T47D (cell line): ENCODE measurements around the gene SYT9.

Experiments used
- DNase-seq, 2 experiments: peaks; one replicate each; pipeline versions ENCODE4 v3.0.0 to v3.0.0-alpha.2; 2011 to 2012; ENCODE audit warnings: low read depth in 1 of 2, low spot score in 1 of 2
- JUND ChIP-seq: IDR thresholded peaks from 2 replicates; pipeline ENCODE4 v1.6.1; 2012; ENCODE audit warnings: low read depth
- in situ Hi-C: cut with HindIII; loops from 2 replicates; pipeline ENCODE4 v1.10.0; 2016; ENCODE audit warnings: low sequenced_read_pairs, low pct_unique_long_range_greater_than_20kb

Gene SYT9

DNA sequence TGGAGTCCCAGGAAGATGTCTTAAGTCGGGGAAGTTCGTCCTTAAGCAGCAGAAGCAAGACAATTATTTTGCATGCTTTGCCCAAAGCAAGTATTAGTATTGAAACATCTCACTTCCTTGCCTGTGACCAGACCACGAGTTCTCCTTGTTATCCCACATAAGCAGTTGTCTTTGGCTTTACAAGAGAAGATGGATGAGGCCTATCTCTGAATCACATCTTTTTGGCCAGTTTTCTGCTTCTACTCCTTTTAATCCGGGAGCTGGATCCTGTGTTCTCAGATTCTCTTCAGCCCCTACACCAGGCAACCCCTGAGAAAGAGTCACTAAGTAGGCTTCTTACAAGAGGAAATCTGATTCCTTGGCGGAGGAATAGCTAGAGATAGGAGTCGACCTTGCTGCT lies 2.1 kb downstream of the SYT9 start:
- no peak for DNase-seq
- in situ Hi-C loops: no loop called here
- TF ChIP-seq JUND: no peak

- DNase-seq: no peak
- in situ Hi-C loops: no loop called here
- TF ChIP-seq JUND: no peak
These were observed 3.1 kb downstream of the SYT9 start for GRCh38 chr11:7254731-7255291.

DNA sequence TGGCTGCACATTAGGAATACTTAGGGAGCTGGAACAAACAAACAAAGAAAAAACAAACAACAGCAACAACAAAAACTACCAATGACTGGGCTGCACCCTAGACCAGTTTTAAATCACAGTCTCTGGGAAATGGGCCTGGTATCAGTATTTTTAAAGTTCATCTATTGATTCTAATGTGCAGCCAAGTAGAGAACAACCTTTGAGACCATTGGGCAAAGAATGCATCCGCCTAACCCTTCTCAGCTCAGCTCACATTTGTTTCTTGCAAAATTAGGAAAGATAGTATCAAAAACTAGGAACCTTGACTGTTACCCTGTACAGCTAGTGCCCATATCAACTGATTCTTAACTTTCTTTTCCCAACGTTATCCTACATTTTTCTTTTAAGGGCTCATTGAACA lies 5.2 kb downstream of the SYT9 start:
- no peak for DNase-seq
- no peak for TF ChIP-seq JUND
- in situ Hi-C loops: no loop called here

GRCh38 chr11:7257724-7258123 lies 6.0 kb downstream of the SYT9 start:
- DNase-seq: no peak
- TF ChIP-seq JUND: no peak
- in situ Hi-C loops: no loop called here

- in situ Hi-C loops: no loop called here
- DNase-seq: no peak
- TF ChIP-seq JUND: no peak
These were observed 9.9 kb downstream of the SYT9 start for GRCh38 chr11:7261578-7261977.

GRCh38 chr11:7262672-7263071 lies 11.0 kb downstream of the SYT9 start:
- in situ Hi-C loops: no loop called here
- TF ChIP-seq JUND: no peak
- DNase-seq: no peak

GRCh38 chr11:7263842-7264241 lies 12.1 kb downstream of the SYT9 start:
- no peak for TF ChIP-seq JUND
- no peak for DNase-seq
- in situ Hi-C loops: no loop called here

DNA sequence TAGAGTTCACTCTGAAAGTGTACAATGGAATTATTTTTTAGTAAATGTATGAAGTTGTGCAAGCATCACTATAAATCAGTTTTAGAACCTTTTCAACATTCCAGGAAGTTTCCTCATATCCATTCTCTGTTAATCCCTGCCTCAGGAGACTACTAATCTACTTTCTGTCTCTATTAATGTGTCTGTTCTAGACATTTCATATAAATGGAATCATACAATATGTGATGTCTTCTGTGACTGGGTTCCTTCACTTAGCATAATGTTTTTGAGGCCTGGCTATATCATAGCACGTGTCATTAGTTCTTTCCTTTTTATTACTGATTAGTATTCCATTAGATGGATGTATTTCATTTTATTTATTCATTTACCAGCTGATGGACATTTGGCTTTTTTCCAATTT lies 17.1 kb downstream of the SYT9 start:
- TF ChIP-seq JUND: no peak
- DNase-seq: no peak
- in situ Hi-C loops: no loop called here

DNA sequence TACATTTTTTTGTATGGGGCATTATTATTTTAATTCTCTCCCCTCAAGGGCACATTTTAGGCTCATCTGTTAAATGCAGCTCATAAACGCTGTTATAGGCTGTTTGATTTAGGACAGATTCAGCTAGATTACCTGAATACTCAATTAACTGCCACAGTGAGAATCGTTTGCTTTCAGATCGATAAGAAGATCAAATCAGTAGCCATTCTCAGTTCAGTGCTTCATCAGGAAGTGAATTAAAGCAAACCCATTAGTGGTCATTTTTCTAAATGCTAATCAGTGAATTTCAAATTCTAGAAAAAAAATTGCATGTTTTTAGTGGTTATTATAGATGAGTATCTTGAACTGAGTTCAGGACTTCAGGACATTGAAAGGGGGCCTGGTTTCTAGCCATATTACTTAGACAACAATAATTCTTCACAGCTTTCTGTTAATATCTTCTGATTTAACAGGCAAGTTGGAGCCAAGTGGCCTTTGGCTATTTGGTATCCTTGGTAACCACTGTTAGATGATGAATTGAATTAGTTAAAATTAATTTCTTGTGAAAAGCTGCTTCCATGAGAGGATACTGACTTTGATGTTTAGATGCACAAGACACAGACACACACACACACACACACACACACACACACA lies 18.6 kb downstream of the SYT9 start:
- TF ChIP-seq JUND: no peak
- in situ Hi-C loops: no loop called here
- DNase-seq: no peak

DNA sequence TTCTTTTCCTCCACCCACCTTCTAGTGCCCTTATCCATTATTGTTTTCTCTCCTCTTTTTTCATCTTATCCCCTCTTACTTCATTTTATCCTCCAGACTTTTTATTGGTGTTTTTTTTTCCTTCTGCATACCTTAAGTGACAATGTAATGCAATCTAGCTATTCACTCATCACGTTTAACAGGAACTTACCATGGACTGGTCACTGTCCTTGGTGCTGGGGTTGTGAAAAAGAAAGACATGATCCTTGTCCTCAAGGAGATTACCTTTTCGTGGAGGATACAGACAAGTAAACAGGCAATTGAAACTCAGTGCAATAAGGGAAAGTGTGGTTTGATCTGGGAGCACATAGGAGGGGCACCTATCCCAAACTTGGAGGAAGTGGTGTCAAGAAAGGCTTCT lies 20.7 kb downstream of the SYT9 start:
- in situ Hi-C loops: no loop called here
- DNase-seq: no peak
- TF ChIP-seq JUND: no peak

DNA sequence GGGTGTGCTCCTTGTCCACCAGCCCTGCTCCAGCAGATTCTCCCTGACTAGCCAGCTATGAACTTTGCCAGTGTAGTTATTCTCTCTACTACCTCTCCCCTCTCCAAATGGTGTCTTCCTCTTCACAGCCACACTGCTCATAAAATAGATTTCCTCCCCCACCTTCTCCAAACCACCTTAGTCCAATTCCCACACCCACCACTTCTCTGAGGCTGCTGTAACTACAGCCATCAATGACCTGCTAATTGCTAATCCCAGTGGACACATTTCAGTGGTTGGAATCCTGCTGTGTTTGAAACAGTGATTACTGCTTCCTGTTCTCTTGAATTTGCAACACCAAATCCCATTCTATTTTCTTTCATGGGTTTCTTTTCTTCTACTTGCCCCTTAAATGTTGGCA lies 23.4 kb downstream of the SYT9 start:
- TF ChIP-seq JUND: no peak
- in situ Hi-C loops: no loop called here
- DNase-seq: no peak

DNA sequence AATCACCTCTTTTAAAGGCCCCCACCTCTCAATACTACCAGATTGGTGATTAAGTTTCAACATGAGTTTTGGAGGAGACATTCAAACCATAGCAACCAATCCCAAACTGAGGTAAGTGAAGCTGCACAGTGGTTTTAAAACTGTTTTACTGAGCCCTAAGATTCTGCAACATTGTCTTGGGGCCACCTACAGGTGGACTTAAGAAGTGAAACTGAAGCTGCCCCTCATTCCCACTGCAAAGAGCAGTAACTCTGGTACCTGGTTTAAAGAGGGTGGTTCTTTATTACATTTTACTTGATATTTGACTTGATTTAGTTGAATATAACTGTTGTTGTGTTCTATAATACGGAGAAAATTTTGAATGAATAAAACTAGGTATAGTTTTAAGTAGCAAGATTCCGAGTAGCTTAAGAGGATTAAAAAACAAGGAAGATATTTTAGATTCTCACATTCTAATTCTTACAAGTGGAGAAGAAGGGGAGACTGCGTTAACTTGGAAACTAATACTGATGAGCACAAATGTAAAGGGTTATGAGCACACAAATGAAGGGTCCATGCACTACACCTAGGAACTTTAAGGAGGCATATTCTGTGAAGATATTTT lies 26.7 kb downstream of the SYT9 start:
- TF ChIP-seq JUND: no peak
- in situ Hi-C loops: no loop called here
- DNase-seq: peak; percentile 34 to 54

- DNase-seq: no peak
- in situ Hi-C loops: no loop called here
- no peak for TF ChIP-seq JUND
These were observed 28.0 kb downstream of the SYT9 start for GRCh38 chr11:7279676-7280075.

- 0 out of 2 replicates have a peak, but pooled peaks have one; percentile 32 for TF ChIP-seq JUND
- DNase-seq: peak; percentile 4 to 74
- in situ Hi-C loops: no loop called here
These were observed 29.4 kb downstream of the SYT9 start for GRCh38 chr11:7281079-7281478.
